Fibroblast of the aortic adventitia (primary cell): ENCODE data around the gene MEN1. TPM values are rescaled to one million over a fixed set of nuclear protein-coding genes. Genes with fewer than 3 reads are reported as not detected.

Experiments used
- DNase-seq: peaks from one replicate; pipeline ENCODE4 v3.0.0-alpha.2; 2010; ENCODE audit warnings: low read depth
- H3K4me3 ChIP-seq: 2 replicates; pipeline ENCODE4 v1.5.1; 2011; ENCODE audit warnings: low read depth, mild to moderate bottlenecking, control low read depth, low read length, moderate library complexity
- total RNA-seq: library from RNA; depleted of rRNA; stranded (reverse); fragments of >200 nt; gene quantifications from 2 replicates; pipeline ENCODE4 v1.2.3, GENCODE V29; 2012; ENCODE audit warnings: low replicate concordance
- TF ChIP-seq, protein P1 (sequence below): IDR thresholded peaks from 2 replicates; pipeline ENCODE4 v1.5.1; 2011; ENCODE audit warnings: mild to moderate bottlenecking, low read length, control low read depth, inconsistent platforms; ENCODE audit not compliant: insufficient read depth

Gene MEN1
- total RNA-seq, 1 donor = 15.9 TPM

DNA sequence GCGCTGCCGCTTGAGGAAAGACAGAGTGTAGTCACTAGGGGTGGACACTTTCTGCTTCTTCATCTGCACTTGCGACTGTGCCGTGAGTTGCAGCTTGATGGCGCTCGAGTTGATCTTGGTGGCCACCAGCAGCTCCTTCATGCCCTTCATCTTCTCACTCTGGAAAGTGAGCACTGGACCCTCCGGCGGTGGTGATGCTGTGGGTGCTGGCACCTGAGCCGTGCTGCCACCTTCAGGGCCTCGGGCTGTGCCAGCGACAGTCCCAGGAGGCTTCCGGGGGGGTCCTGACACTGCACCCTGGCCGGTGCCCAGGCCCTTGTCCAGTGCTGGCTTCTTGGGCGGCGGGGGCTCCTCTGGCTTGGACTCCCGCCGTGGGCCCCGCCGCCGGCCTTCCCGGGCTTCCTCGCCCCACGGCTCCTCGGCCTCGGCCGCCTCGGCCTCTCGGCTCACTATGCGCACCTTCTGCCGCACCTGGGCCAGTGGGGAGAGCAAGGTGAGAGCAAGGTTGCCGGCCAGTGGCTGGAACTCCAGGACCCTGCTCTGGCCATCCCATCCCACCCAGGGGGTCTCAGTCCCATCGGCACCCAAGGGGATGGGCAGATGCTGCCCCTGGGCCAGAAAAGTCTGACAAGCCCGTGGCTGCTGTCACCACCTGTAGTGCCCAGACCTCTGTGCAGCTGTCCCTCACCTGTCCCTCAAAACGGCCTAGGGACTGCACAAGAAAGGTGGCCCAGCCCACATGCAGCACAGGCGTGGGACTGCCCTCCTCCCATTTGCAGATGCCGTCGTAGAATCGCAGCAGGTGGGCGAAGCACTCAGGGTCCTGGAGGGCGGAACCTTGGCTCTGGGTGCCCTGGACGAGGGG lies 5.8 kb downstream of the MEN1 start:
- DNase-seq = no peak
- TF ChIP-seq, protein P1, sequence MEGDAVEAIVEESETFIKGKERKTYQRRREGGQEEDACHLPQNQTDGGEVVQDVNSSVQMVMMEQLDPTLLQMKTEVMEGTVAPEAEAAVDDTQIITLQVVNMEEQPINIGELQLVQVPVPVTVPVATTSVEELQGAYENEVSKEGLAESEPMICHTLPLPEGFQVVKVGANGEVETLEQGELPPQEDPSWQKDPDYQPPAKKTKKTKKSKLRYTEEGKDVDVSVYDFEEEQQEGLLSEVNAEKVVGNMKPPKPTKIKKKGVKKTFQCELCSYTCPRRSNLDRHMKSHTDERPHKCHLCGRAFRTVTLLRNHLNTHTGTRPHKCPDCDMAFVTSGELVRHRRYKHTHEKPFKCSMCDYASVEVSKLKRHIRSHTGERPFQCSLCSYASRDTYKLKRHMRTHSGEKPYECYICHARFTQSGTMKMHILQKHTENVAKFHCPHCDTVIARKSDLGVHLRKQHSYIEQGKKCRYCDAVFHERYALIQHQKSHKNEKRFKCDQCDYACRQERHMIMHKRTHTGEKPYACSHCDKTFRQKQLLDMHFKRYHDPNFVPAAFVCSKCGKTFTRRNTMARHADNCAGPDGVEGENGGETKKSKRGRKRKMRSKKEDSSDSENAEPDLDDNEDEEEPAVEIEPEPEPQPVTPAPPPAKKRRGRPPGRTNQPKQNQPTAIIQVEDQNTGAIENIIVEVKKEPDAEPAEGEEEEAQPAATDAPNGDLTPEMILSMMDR = no peak
- H3K4me3 ChIP-seq = no peak overlapping the region

DNA sequence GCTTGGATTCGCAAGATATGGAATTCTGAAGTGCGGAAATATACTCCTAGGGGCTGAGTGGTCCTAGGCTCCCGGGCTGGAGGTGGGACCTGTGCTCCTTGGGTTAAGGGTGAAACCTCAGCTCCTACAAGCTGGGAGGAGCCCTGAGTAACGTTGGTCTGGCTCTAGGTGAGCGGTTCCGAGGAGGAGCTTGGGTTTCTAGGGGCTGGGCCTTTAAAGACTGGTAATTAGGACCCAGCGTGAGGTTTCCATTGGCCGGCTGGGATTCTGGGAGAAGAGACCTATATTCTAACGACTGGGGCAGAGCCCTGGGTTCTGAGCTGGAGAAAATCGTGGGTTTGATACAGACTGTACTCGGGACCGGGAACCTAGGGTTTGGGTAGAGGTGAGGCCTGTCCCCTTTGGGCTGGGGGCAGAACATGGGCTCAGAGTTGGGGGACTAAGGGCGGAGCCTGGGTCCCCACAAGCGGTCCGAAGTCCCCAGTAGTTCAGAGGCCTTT lies 6.5 kb downstream of the MEN1 start:
- TF ChIP-seq, protein P1 = no peak
- no peak for DNase-seq
- H3K4me3 ChIP-seq = peak overlapping the region; percentile 74

DNA sequence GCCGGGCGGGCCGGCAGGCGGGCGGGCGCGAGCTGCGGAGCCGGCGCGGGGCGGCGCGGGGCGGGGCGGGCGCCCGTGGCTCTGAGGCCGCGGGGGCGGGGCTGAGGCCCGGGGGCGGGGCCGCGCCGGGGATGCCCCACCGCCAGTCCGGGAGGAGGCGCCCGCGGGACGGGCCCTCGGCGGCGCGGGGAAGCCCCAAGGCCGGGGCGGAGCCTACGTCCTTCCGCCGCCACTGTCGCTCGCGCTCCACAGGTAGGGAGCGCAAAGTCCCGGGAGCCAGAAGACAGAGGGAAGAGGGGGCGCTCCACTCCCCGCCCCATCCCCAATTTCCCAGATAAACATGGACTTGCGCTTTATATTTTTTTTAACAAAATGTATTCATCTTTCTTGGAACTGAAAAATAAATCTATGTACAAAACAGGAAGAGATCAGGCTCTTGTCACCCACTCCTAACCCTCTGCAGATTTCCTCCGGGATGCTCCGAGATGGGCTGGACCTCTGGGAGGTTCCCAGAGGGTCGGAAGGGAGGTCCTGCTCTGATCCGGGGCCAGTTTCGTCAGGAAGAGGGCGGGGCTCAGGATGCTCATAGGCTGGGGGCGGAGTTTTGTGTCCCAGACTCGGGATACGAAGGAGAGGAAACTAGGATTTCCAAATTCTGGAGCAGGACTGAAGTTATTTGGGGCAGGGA lies 7.0 kb downstream of the MEN1 start, which contains the start of gene MAP4K2:
Gene MAP4K2 (minus strand): TSS at position 57 of the 688 bp plus-strand sequence. CDS start 65 bp downstream, outside the sequence.
- H3K4me3 ChIP-seq = peak within 1 kb of the TSS; percentile 74
- DNase-seq = peak; percentile 79
- TF ChIP-seq, protein P1 = no peak

DNA sequence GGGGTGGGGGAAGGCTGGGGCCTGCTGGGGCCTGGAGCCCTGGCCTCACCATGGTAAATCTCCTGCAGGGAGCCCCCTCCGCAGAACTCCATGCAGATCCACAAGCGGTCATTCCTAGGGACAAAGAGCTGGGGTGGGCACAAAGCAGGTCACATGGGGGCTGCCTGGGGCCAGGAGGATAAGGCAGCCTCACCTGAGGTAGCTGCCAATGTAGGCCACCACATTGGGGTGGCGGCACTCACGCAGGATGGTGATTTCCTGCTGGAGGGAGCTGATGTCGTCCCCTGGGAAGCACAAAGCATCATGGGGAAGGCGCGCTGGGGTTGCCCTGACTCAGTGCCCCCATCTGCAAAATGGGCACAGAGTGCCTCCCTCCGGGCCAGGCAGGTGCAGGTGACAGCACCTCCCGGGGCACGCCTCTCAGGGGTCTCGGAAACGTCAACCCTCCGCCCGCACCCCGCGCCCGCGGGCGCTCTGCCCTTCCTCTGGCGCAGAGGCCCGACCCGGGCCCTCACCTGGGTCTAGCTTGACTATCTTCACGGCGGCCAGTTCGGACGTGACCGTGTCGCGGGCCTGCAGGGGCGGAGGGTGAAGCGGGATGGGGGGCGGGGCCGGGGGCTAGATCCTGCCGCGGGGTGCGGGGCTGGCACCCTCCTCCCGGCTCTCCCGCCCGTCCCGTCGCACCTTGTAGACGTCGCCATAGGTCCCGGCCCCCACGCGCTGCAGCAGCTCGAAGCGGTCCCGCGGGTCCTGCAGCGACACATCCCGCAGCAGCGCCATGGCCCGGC lies 7.8 kb downstream of the MEN1 start:
- peak overlapping the region; percentile 64 for H3K4me3 ChIP-seq
- DNase-seq = no peak
- TF ChIP-seq, protein P1 = no peak

DNA sequence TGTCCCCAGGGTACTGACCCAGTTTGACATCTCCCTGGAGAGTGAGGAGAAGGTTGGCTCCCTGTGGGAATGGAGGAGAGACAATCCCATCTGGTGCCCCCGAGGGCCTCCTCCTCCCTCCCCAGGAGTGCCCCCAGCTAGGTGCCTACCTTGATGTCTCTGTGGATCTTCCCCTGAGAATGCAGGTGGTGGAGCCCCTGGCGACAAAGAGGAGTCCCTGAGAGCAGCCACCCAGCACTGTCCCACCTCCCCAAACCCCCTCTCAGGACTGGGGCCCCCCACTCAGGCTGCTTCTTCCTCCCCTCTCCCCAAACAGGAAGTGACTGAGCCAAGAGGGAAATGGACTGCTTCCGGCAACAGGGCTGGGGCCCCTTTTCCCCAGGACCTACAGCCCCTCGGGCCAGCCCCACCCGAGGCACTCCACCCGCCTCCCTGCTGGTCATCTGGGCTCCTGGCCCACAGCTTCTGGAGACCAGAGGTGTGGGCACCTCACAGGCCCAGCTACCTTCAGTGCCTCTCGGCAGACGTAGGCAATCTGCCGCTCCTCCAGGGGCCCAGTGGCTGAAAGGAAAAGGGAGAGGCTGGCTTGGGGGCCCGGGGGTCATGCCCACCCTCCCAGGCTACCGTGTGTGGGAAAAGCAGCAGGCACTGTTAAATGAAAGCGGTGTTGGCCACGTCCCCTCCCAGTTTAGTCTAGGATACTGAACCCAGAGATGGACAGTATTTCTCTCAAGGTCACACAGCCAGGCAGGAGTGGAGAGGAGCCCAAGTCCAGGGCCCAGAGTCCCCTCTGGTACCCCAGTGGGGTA lies 8.6 kb downstream of the MEN1 start:
- DNase-seq = no peak
- no peak overlapping the region for H3K4me3 ChIP-seq
- TF ChIP-seq, protein P1 = no peak

DNA sequence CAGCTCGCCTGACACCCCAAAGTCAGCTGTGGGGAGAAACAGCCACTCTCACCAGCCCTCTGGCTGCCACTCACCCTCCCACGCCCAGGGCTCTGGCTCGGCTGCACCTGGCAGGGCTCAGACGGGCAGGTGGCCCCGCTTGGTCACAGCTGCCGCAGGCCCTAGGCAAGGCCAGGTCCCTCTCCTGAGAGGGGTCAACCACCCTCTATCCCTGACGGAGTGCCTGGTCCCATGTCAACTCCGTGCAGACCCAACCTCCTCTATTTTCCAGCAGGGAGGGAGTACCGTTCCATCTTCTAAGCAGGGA lies 9.2 kb downstream of the MEN1 start:
- H3K4me3 ChIP-seq = no peak overlapping the region
- DNase-seq = no peak
- TF ChIP-seq, protein P1 = no peak
